GM23248 (cell line): ENCODE measurements around the gene FRMD3. TPM values are rescaled to one million over a fixed set of nuclear protein-coding genes. Genes with fewer than 3 reads are reported as not detected.

Experiments used
- DNase-seq: peaks from one replicate; pipeline ENCODE4 v3.0.0-alpha.2; 2015
- H2AFZ ChIP-seq: fragments of 200-600 bp; sonication (generic); 2 replicates; pipeline ENCODE4 v1.6.1; 2016; ENCODE audit warnings: antibody characterized with exemption
- H3F3A ChIP-seq: fragments of 200-600 bp; sonication (generic); 2 replicates; pipeline ENCODE4 v1.6.1; 2016; ENCODE audit warnings: mild to moderate bottlenecking, antibody characterized with exemption, mixed run types; ENCODE audit not compliant: insufficient read depth
- H3K27ac ChIP-seq: fragments of 200-600 bp; sonication (generic); 2 replicates; pipeline ENCODE4 v1.5.1; 2016; ENCODE audit warnings: mild to moderate bottlenecking
- H3K27me3 ChIP-seq: fragments of 200-600 bp; sonication (generic); replicated peaks from 2 replicates; pipeline ENCODE4 v1.6.1; 2016; ENCODE audit warnings: mild to moderate bottlenecking; ENCODE audit not compliant: insufficient read depth
- H3K36me3 ChIP-seq: fragments of 200-600 bp; sonication (generic); 2 replicates; pipeline ENCODE4 v1.6.1; 2016; ENCODE audit warnings: low read depth, mild to moderate bottlenecking
- H3K4me1 ChIP-seq: fragments of 200-600 bp; sonication (generic); 2 replicates; pipeline ENCODE4 v1.6.1; 2016; ENCODE audit warnings: mild to moderate bottlenecking; ENCODE audit not compliant: insufficient read depth
- H3K4me2 ChIP-seq: fragments of 200-600 bp; sonication (generic); one replicate; pipeline ENCODE4 v1.6.1; 2016; ENCODE audit warnings: mild to moderate bottlenecking; ENCODE audit not compliant: unreplicated experiment
- H3K4me3 ChIP-seq: fragments of 200-600 bp; sonication (generic); 2 replicates; pipeline ENCODE4 v1.5.1; 2016; ENCODE audit warnings: mild to moderate bottlenecking
- H3K79me2 ChIP-seq: fragments of 200-600 bp; sonication (generic); 2 replicates; pipeline ENCODE4 v1.6.1; 2016; ENCODE audit warnings: mild to moderate bottlenecking; ENCODE audit not compliant: insufficient read depth
- H3K9ac ChIP-seq: fragments of 200-600 bp; sonication (generic); 2 replicates; pipeline ENCODE4 v1.6.1; 2016; ENCODE audit warnings: mild to moderate bottlenecking
- H3K9me2 ChIP-seq: fragments of 200-600 bp; sonication (generic); 2 replicates; pipeline ENCODE4 v1.6.1; 2016; ENCODE audit warnings: mixed run types, mild to moderate bottlenecking, moderate library complexity; ENCODE audit not compliant: insufficient read depth
- H3K9me3 ChIP-seq: fragments of 200-600 bp; sonication (generic); one replicate; pipeline ENCODE4 v1.6.1; 2017; ENCODE audit warnings: low read depth
- H4K20me1 ChIP-seq: fragments of 200-600 bp; sonication (generic); 2 replicates; pipeline ENCODE4 v1.6.0; 2016; ENCODE audit not compliant: insufficient read depth
- EZH2 ChIP-seq: fragments of 200-600 bp; sonication (generic); IDR thresholded peaks from 2 replicates; pipeline ENCODE4 v1.6.1; 2018; ENCODE audit warnings: antibody characterized with exemption, mild to moderate bottlenecking; ENCODE audit not compliant: insufficient read depth, poor library complexity, severe bottlenecking
- EZH2phosphoT487 ChIP-seq: fragments of 200-600 bp; sonication (generic); IDR thresholded peaks from 2 replicates; pipeline ENCODE4 v1.6.1; 2018; ENCODE audit warnings: antibody characterized with exemption, moderate library complexity, mild to moderate bottlenecking, low read depth; ENCODE audit not compliant: insufficient read depth
- WGBS, 2 experiments: methylation state at CpG; one replicate each; pipeline ENCODE4 v1.1.6; 2015 to 2017; ENCODE audit warnings: low lambda C conversion rate in 2 of 2, low coverage in 1 of 2; ENCODE audit errors: missing lambda C conversion rate in 2 of 2; 5-methylcytosine and 5-hydroxymethylcytosine counted together
- in situ Hi-C: fragments of 300-500 bp; cut with MboI; formaldehyde crosslinking; loops from 2 replicates; pipeline ENCODE4 v1.15.0; 2020
- polyA plus RNA-seq: library from polyadenylated mRNA; unstranded; fragments of >200 nt; fragmentation: Nextera tagmentation; extraction: Ambion mirVana; gene quantifications from 2 replicates; pipeline ENCODE4 v1.2.1, GENCODE V29; 2016
- total RNA-seq: library from RNA; depleted of rRNA; stranded (reverse); fragments of >200 nt; shearing (Covaris generic); gene quantifications from 2 replicates; pipeline ENCODE4 v1.2.3, GENCODE V29; 2014

The FRMD3 gene
- total and polyA plus RNA-seq, 2 experiments from 2014 or later, result 0.32 to 0.66 TPM

- no peaks in the 10 kb centered on the region for H3K9me2 ChIP-seq
- TF ChIP-seq EZH2, result no peak
- no peak for TF ChIP-seq EZH2phosphoT487
- no peaks in the 10 kb centered on the region for H3K36me3 ChIP-seq
- H3K4me2 ChIP-seq, result no peak overlapping the region
- H2AFZ ChIP-seq, result no peak overlapping the region
- no peaks in the 10 kb centered on the region for H3K79me2 ChIP-seq
- H3F3A ChIP-seq, result no peaks in the 10 kb centered on the region
- H3K4me1 ChIP-seq, result peaks cover 8% of the 10 kb centered on the region; the same call in 1 of the 2 replicates
- in situ Hi-C loops, result no loop called here
- WGBS, 2 experiments, result 83 to 93% methylated on average over 3 of the region's 3 CpGs
- H3K27ac ChIP-seq, result no peak overlapping the region
- no peak overlapping the region for H3K4me3 ChIP-seq
- no peaks in the 10 kb centered on the region for H4K20me1 ChIP-seq
- no peaks in the 10 kb centered on the region for H3K9me3 ChIP-seq
- H3K9ac ChIP-seq, result no peak overlapping the region
- no peaks in the 10 kb centered on the region for H3K27me3 ChIP-seq
- DNase-seq, result no peak
Observed at GRCh38 chr9:83512621-83513020, 25.6 kb downstream of the FRMD3 start.

DNA sequence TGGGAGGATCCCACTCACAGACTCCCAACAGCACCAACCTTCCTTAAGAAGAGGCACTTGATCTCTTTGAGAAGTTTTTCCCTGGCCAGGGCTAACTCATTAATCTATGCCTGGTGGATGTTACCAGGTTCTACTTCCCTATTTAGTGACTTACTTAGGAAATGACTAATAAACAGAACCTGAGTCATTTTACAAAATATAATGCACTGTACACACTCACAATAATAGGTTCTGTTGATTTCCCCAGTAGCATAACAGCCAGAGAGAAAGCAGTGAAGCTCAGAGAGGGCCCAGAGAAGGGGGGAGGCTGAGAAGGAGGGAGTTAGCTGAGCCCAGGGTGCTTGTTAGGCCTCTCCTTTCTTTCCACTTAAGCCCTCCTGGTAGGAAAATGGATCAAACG is 27.1 kb downstream of the FRMD3 start:
- Histone ChIP-seq H3K36me3 (no peaks in the 10 kb centered on the region), H3K4me3 (no peak overlapping the region), H3K9me2 (no peaks in the 10 kb centered on the region), H3K79me2 (no peaks in the 10 kb centered on the region), H3K9ac (no peak overlapping the region), H3K27me3 (no peaks in the 10 kb centered on the region), H3K4me2 (no peak overlapping the region), H4K20me1 (no peaks in the 10 kb centered on the region), H3K9me3 (no peaks in the 10 kb centered on the region), H3F3A (no peaks in the 10 kb centered on the region), H3K27ac (no peak overlapping the region), H2AFZ (no peak overlapping the region), H3K4me1 (peaks cover 8% of the 10 kb centered on the region; the same call in 1 of the 2 replicates)
- DNase-seq, result peak; percentile 54
- TF ChIP-seq EZH2 (no peak), EZH2phosphoT487 (no peak)
- in situ Hi-C loops, result no loop called here
- 79 to 88% methylated on average over 1 of the region's 1 CpG for WGBS, 2 experiments

- WGBS, 2 experiments, result 42 to 50% methylated on average over 8 of the region's 8 CpGs
- Histone ChIP-seq H3F3A (no peaks in the 10 kb centered on the region), H3K9ac (no peak overlapping the region), H3K36me3 (no peaks in the 10 kb centered on the region), H3K27me3 (no peaks in the 10 kb centered on the region), H3K27ac (no peak overlapping the region), H4K20me1 (no peaks in the 10 kb centered on the region), H3K4me3 (no peak overlapping the region), H3K9me3 (no peaks in the 10 kb centered on the region), H3K4me1 (peaks cover 8% of the 10 kb centered on the region; the same call in 1 of the 2 replicates), H2AFZ (no peak overlapping the region), H3K4me2 (no peak overlapping the region), H3K79me2 (no peaks in the 10 kb centered on the region), H3K9me2 (no peaks in the 10 kb centered on the region)
- in situ Hi-C loops, result no loop called here
- peak; percentile 28 for DNase-seq
- TF ChIP-seq EZH2phosphoT487 (no peak), EZH2 (no peak)
Observed at GRCh38 chr9:83509402-83509801, 28.8 kb downstream of the FRMD3 start.

- no peaks in the 10 kb centered on the region for H3K9me3 ChIP-seq
- peaks cover 8% of the 10 kb centered on the region; the same call in 1 of the 2 replicates for H3K4me1 ChIP-seq
- H4K20me1 ChIP-seq, result no peaks in the 10 kb centered on the region
- no peaks in the 10 kb centered on the region for H3K79me2 ChIP-seq
- WGBS, 2 experiments, result 96 to 99% methylated on average over 4 of the region's 4 CpGs
- in situ Hi-C loops, result no loop called here
- H3K27ac ChIP-seq, result no peak overlapping the region
- H3K9me2 ChIP-seq, result no peaks in the 10 kb centered on the region
- H3K36me3 ChIP-seq, result no peaks in the 10 kb centered on the region
- H3K4me2 ChIP-seq, result no peak overlapping the region
- TF ChIP-seq EZH2phosphoT487 (no peak), EZH2 (no peak)
- H3F3A ChIP-seq, result no peaks in the 10 kb centered on the region
- DNase-seq, result no peak
- no peak overlapping the region for H3K4me3 ChIP-seq
- no peaks in the 10 kb centered on the region for H3K27me3 ChIP-seq
- H3K9ac ChIP-seq, result no peak overlapping the region
- no peak overlapping the region for H2AFZ ChIP-seq
Observed at GRCh38 chr9:83508067-83508466, 30.1 kb downstream of the FRMD3 start.

- Histone ChIP-seq H2AFZ (no peak overlapping the region), H3K9ac (no peak overlapping the region), H3F3A (no peaks in the 10 kb centered on the region), H4K20me1 (no peaks in the 10 kb centered on the region), H3K27ac (no peak overlapping the region), H3K9me3 (no peaks in the 10 kb centered on the region), H3K4me1 (peaks cover 8% of the 10 kb centered on the region), H3K4me2 (no peak overlapping the region), H3K27me3 (no peaks in the 10 kb centered on the region), H3K79me2 (no peaks in the 10 kb centered on the region), H3K9me2 (no peaks in the 10 kb centered on the region), H3K4me3 (no peak overlapping the region), H3K36me3 (no peaks in the 10 kb centered on the region)
- TF ChIP-seq EZH2phosphoT487, result no peak
- no peak for TF ChIP-seq EZH2
- no peak for DNase-seq
- in situ Hi-C loops, result no loop called here
- WGBS, 2 experiments, result 60 to 65% methylated on average over 4 of the region's 4 CpGs
Observed at GRCh38 chr9:83505282-83505681, 32.9 kb downstream of the FRMD3 start.
